ENCODE results near the gene FAHD1.
"Not testable (repeated sequence)": the region's sequence is repeated elsewhere in the genome, so short reads cannot be mapped to it uniquely, and the experiment has no call there.

FAHD1 gene

DNA sequence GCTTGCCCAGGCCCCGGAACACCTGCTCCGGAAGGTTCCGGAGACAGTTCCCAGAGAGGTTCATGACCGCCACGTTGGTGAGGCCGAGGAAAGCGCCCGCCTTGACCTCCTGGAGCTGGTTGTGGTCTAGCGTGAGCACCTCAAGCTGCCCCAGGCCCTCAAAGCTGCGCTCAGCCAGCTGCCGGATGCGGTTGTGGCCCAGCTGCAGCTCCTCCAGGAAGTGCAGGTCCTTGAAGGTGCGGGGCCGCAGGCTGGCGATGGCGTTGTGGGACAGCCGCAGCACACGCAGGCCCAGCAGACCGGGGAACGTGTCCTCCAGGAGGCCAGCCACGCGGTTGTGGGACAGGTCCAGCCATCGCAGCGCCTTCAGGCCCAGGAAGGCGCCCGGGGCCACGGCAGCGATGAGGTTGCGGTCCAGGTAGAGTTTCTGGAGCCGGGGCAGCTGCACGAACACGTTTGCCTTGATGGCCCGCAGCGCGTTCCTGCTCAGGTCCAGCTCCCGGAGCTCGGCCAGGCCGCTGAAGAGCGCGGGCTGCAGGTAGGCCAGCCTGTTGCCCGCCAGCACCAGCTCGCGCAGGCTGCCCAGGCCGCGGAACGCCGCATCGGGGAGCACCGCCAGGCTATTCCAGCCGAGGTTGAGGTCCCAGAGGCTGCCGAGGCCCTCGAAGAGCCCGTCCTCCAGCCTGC lies 35.6 kb upstream of the FAHD1 start:
- Histone ChIP-seq H3K9ac (ENCODE audit: low read depth, low read length) (no peak overlapping the region), H3K9me3 (ENCODE audit: insufficient read depth, low read depth, low read length) (no peaks in the 10 kb centered on the region), H3K27me3 (ENCODE audit: insufficient read depth, low read length) (no peaks in the 10 kb centered on the region), H3K27ac (ENCODE audit: low read length) (no peak overlapping the region), H3K4me1 (ENCODE audit: insufficient read depth, low read length) (no peaks in the 10 kb centered on the region), H3K4me3 (ENCODE audit: low read length) (no peak overlapping the region), H3K36me3 (ENCODE audit: insufficient read depth, low read depth, low read length) (peaks cover 7% of the 10 kb centered on the region; the same call in 1 of the 2 replicates)

- H3K27ac ChIP-seq (ENCODE audit: low read length), result no peak overlapping the region
- H3K36me3 ChIP-seq (ENCODE audit: insufficient read depth, low read depth, low read length), result peaks cover 4% of the 10 kb centered on the region; the same call in 1 of the 2 replicates
- no peak overlapping the region for H3K4me3 ChIP-seq (ENCODE audit: low read length)
- H3K4me1 ChIP-seq (ENCODE audit: insufficient read depth, low read length), result no peaks in the 10 kb centered on the region
- no peaks in the 10 kb centered on the region for H3K27me3 ChIP-seq (ENCODE audit: insufficient read depth, low read length)
- no peaks in the 10 kb centered on the region for H3K9me3 ChIP-seq (ENCODE audit: insufficient read depth, low read depth, low read length)
- no peak overlapping the region for H3K9ac ChIP-seq (ENCODE audit: low read depth, low read length)
Measured at GRCh38 chr16:1791943-1792812, 34.8 kb upstream of the FAHD1 start.

GRCh38 chr16:1792836-1793577 lies 34.0 kb upstream of the FAHD1 start:
- no peak overlapping the region for H3K4me3 ChIP-seq (ENCODE audit: low read length)
- H3K9ac ChIP-seq (ENCODE audit: low read depth, low read length), result no peak overlapping the region
- no peaks in the 10 kb centered on the region for H3K4me1 ChIP-seq (ENCODE audit: insufficient read depth, low read length)
- H3K9me3 ChIP-seq (ENCODE audit: insufficient read depth, low read depth, low read length), result peaks cover 6% of the 10 kb centered on the region; the same call in 1 of the 2 replicates
- H3K36me3 ChIP-seq (ENCODE audit: insufficient read depth, low read depth, low read length), result peaks cover 4% of the 10 kb centered on the region; the same call in 1 of the 2 replicates
- no peak overlapping the region for H3K27ac ChIP-seq (ENCODE audit: low read length)
- no peaks in the 10 kb centered on the region for H3K27me3 ChIP-seq (ENCODE audit: insufficient read depth, low read length)

DNA sequence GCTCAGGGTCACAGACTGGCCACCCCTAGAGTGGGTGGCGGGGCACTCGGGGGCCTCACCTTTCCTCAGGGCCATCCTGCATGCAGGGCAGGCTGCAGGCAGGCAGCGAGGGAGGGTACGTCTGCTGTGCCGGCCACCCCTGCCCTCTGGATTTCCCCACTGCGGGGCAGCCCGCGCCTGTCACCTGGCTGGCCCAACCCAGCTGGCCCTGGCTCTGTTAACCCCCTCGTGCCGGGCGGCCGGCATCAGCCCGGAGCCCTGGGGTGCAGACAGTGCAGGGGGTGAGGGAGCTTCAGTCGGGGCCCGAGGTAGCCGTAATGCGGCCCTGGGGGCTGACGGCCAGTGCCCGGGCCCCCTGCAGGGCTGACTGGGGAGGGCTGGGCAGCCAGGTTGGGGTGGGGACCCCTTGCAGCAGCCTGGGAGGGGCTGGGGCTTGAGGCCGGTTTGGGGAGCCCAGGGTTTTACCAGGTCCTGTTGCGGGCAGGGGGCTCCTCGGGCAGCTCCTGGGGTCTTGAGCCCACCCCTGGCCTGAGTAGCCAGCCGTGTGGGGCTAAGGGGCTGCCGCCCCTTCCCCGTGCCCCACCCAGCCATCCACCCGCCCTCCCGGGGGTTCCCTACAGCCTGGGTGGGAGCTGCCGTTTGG lies 33.3 kb upstream of the FAHD1 start, which contains the start of gene IGFALS:
Gene IGFALS (minus strand): TSS at position 128 of the 643 bp plus-strand sequence. CDS start 53 bp downstream, at position 75.
- no peak within 1 kb of the TSS for H3K9ac ChIP-seq (ENCODE audit: low read depth, low read length)
- no peak within 1 kb of the TSS for H3K4me3 ChIP-seq (ENCODE audit: low read length)

GRCh38 chr16:1794221-1794871 lies 32.7 kb upstream of the FAHD1 start:
- H3K27me3 ChIP-seq (ENCODE audit: insufficient read depth, low read length), result no peaks in the 10 kb centered on the region
- no peak overlapping the region for H3K9ac ChIP-seq (ENCODE audit: low read depth, low read length)
- no peaks in the 10 kb centered on the region for H3K36me3 ChIP-seq (ENCODE audit: insufficient read depth, low read depth, low read length)
- H3K27ac ChIP-seq (ENCODE audit: low read length), result no peak overlapping the region
- no peak overlapping the region for H3K4me3 ChIP-seq (ENCODE audit: low read length)
- H3K9me3 ChIP-seq (ENCODE audit: insufficient read depth, low read depth, low read length), result peaks cover 18% of the 10 kb centered on the region
- H3K4me1 ChIP-seq (ENCODE audit: insufficient read depth, low read length), result no peaks in the 10 kb centered on the region

More for the DNA sequence above, 33.3 kb upstream of the FAHD1 start, which contains the start of gene IGFALS:
- no peaks in the 10 kb centered on the region for H3K27me3 ChIP-seq (ENCODE audit: insufficient read depth, low read length)
- no peak within 1 kb of the TSS for H3K27ac ChIP-seq (ENCODE audit: low read length)
- H3K36me3 ChIP-seq (ENCODE audit: insufficient read depth, low read depth, low read length), result peaks cover 3% of the 10 kb centered on the region; the same call in 1 of the 2 replicates
- no peaks in the 10 kb centered on the region for H3K4me1 ChIP-seq (ENCODE audit: insufficient read depth, low read length)
- H3K9me3 ChIP-seq (ENCODE audit: insufficient read depth, low read depth, low read length), result peaks cover 12% of the 10 kb centered on the region

DNA sequence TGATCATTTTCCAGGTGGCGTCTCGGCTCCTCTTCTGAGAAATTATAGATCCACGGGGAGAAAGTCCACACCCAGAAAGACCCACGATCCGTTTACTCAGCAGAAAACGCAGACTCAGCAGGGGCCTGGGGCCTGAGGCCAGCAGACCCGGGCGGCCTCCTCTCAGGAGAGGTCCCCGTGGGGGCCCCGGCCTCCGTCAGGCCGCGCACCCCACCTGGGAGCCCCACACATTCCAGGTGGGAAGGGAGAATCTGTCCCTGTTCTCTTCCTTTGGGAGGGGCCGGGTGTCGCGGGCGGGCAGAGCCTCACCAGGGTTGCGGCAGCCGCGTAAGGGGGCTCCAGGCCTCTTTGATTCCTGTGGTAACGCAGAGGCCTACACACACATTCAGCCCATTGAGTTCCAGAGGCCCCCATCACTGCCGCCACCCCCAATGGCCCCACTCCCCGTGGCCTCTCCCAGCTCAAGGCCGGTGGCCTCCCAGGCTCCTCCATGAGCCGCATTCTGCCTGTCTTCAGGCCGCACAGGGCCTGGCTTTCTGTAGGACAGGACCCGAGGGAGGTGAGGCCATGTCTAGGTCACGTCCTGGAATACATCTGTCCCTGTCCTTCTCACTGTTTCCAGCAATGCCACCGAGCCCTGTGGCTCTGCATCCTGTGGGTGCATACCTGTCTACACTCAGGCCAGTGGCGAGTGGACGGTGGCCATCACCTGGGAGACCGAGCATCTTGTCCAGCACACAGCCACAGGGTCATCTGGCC lies 31.9 kb upstream of the FAHD1 start:
- Histone ChIP-seq H3K4me1 (ENCODE audit: insufficient read depth, low read length) (no peaks in the 10 kb centered on the region), H3K27ac (ENCODE audit: low read length) (no peak overlapping the region), H3K9ac (ENCODE audit: low read depth, low read length) (no peak overlapping the region), H3K4me3 (ENCODE audit: low read length) (no peak overlapping the region), H3K36me3 (ENCODE audit: insufficient read depth, low read depth, low read length) (no peaks in the 10 kb centered on the region), H3K27me3 (ENCODE audit: insufficient read depth, low read length) (no peaks in the 10 kb centered on the region), H3K9me3 (ENCODE audit: insufficient read depth, low read depth, low read length) (peaks cover 26% of the 10 kb centered on the region)

DNA sequence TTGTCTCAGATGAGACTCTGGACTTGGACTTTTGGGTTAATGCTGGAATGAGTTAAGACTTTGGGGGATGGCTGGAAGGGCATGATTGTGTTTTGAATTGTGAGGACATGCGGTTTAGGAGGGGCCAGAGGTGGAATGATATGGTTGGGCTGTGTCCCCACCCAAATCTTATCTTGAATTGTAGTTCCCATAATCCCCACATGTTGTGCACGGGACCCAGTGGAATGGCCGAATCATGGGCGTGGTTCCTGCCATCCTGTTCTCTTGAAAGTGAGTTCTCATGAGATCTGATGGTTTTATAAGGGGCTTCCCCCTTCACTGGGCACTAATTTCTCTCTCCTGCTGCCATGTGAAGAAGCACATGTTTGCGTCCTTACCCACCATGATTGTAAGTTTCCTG lies 27.7 kb upstream of the FAHD1 start:
- not testable (repeated sequence) for H3K27me3 ChIP-seq (ENCODE audit: insufficient read depth, low read length); H3K4me3 ChIP-seq (ENCODE audit: low read length); H3K9ac ChIP-seq (ENCODE audit: low read depth, low read length); H3K36me3 ChIP-seq (ENCODE audit: insufficient read depth, low read depth, low read length); H3K4me1 ChIP-seq (ENCODE audit: insufficient read depth, low read length); H3K27ac ChIP-seq (ENCODE audit: low read length)
- peaks cover 39% of the 10 kb centered on the region for H3K9me3 ChIP-seq (ENCODE audit: insufficient read depth, low read depth, low read length)

DNA sequence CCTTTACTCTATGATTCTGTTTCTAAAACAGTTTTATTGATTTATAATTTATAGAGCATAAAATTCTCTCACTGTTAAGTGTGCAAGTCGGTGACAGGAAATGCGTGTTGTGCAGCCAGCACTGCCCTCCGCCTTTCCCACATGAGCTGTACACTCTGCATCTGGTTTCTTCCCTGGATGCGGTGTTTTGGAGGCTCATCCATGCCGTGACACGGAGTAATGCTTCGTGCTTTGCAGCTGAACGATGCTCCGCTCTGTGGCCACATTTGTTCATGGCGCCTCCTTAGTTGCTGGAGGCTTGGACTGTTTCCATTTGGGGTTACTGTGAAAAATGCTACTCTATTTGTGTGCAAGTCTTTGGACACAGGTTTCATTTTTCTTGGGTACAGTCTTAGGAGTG lies 26.3 kb upstream of the FAHD1 start:
- H3K9me3 ChIP-seq (ENCODE audit: insufficient read depth, low read depth, low read length), result peaks cover 39% of the 10 kb centered on the region
- H3K9ac ChIP-seq (ENCODE audit: low read depth, low read length), result no peak overlapping the region
- no peak overlapping the region for H3K27ac ChIP-seq (ENCODE audit: low read length)
- H3K4me3 ChIP-seq (ENCODE audit: low read length), result no peak overlapping the region
- no peaks in the 10 kb centered on the region for H3K36me3 ChIP-seq (ENCODE audit: insufficient read depth, low read depth, low read length)
- H3K27me3 ChIP-seq (ENCODE audit: insufficient read depth, low read length), result no peaks in the 10 kb centered on the region
- H3K4me1 ChIP-seq (ENCODE audit: insufficient read depth, low read length), result no peaks in the 10 kb centered on the region

DNA sequence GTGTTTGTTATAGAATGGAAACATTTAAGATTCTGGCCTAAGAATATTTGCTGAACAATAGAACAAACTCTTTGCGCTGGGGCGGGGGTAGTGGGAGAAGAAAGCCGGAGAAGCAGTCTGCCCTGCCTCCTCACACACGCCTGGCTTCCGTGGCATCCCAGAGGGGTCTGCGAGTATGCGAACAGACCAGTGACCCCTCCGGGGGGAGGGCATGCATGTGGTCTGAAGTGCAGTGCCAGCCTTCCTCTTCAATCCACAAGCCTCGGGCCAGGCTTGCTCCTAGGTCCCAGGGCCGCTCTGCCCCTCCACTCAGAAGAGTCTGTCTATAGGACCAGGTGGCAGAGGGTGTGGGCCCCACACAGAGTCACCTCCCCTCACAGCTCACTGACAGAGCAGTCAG lies 19.4 kb upstream of the FAHD1 start:
- H3K36me3 ChIP-seq (ENCODE audit: insufficient read depth, low read depth, low read length), result 0 out of 2 replicates have a peak, but pooled peaks cover 9% of the 10 kb centered on the region
- no peaks in the 10 kb centered on the region for H3K9me3 ChIP-seq (ENCODE audit: insufficient read depth, low read depth, low read length)
- H3K27ac ChIP-seq (ENCODE audit: low read length), result no peak overlapping the region
- H3K4me3 ChIP-seq (ENCODE audit: low read length), result no peak overlapping the region
- no peaks in the 10 kb centered on the region for H3K27me3 ChIP-seq (ENCODE audit: insufficient read depth, low read length)
- no peaks in the 10 kb centered on the region for H3K4me1 ChIP-seq (ENCODE audit: insufficient read depth, low read length)
- no peak overlapping the region for H3K9ac ChIP-seq (ENCODE audit: low read depth, low read length)

- H3K4me1 ChIP-seq (ENCODE audit: insufficient read depth, low read length), result no peaks in the 10 kb centered on the region
- H3K36me3 ChIP-seq (ENCODE audit: insufficient read depth, low read depth, low read length), result 0 out of 2 replicates have a peak, but pooled peaks cover 9% of the 10 kb centered on the region
- no peaks in the 10 kb centered on the region for H3K27me3 ChIP-seq (ENCODE audit: insufficient read depth, low read length)
- no peak overlapping the region for H3K27ac ChIP-seq (ENCODE audit: low read length)
- H3K9ac ChIP-seq (ENCODE audit: low read depth, low read length), result no peak overlapping the region
- H3K9me3 ChIP-seq (ENCODE audit: insufficient read depth, low read depth, low read length), result no peaks in the 10 kb centered on the region
- no peak overlapping the region for H3K4me3 ChIP-seq (ENCODE audit: low read length)
Measured at GRCh38 chr16:1808691-1809090, 18.3 kb upstream of the FAHD1 start.
